HepG2 (cell line): ENCODE data around the gene ITGAX. TPM values are rescaled to one million over a fixed set of nuclear protein-coding genes. Genes with fewer than 3 reads are reported as not detected.
A peak's percentile ranks its signal among the peaks of the same experiment; 100 is the strongest.

Experiments
- ATAC-seq: fragments of 200-7000 bp; cut with Tn5 transposase; 3 replicates; pipeline ENCODE4 v1.9.1; 2020; ENCODE audit warnings: mild to moderate bottlenecking, moderate library complexity
- BruUV-seq: library from RNA; stranded (reverse); fragments of 400-500 nt; replicated peaks from 2 replicates; lab custom pipeline; 2021; lab: Mats Ljungman, UMichigan
- CTCF ChIA-PET: fragments of 300-600 bp; formaldehyde crosslinking; extraction: SDS; loops from one replicate; lab custom pipeline; 2021; ENCODE audit warnings: low total read pairs, inconsistent platforms, low intra/inter-chr PET ratio; lab: Yijun Ruan, JAX
- POLR2A ChIA-PET: fragments of 350-600 bp; sonication (Branson Sonifier 250); formaldehyde crosslinking; loops from one replicate; lab custom pipeline; 2020; ENCODE audit warnings: antibody characterized with exemption, inconsistent platforms; lab: Yijun Ruan, JAX
- DNase-seq: peaks from one replicate; pipeline ENCODE4 v3.0.0-alpha.2; 2015; ENCODE audit warnings: low spot score
- FAIRE-seq: peaks from 3 replicates; lab custom pipeline; 2011; peaks lifted over from hg19 to GRCh38; lab: Jason Lieb, UNC
- H2AFZ ChIP-seq: one replicate; pipeline ENCODE4 v1.6.1; 2011; ENCODE audit warnings: low read length, inconsistent platforms
- H3K27ac ChIP-seq: fragments of 300-600 bp; 3 replicates; pipeline ENCODE4 v1.8.0; 2011; ENCODE audit warnings: mixed run types, mild to moderate bottlenecking, mixed read lengths, low read length, inconsistent platforms; ENCODE audit not compliant: insufficient read depth; ENCODE audit errors: extremely low read length
- H3K27me3 ChIP-seq, 2 experiments: fragments of 200-600 bp in 1 of 2; 2 replicates in 1 of 2; 3 replicates in 1 of 2; pipeline versions ENCODE4 v1.6.0 to v1.8.0; 2011; ENCODE audit warnings: low read length in 2 of 2, mild to moderate bottlenecking in 2 of 2, moderate library complexity in 2 of 2, inconsistent platforms in 1 of 2; ENCODE audit not compliant: insufficient read depth in 2 of 2, control insufficient read depth in 1 of 2
- H3K36me3 ChIP-seq, 2 experiments: fragments of 200-600 bp in 1 of 2; replicated peaks in 1 of 2; 2 replicates in 1 of 2; 3 replicates in 1 of 2; pipeline versions ENCODE4 v1.5.1 to v1.8.0; 2011; ENCODE audit warnings: low read length in 2 of 2, inconsistent platforms in 1 of 2; ENCODE audit not compliant: insufficient read depth in 2 of 2, control insufficient read depth in 1 of 2
- H3K4me1 ChIP-seq: 2 replicates; pipeline ENCODE4 v1.5.1; 2012; ENCODE audit warnings: low read length, inconsistent platforms; ENCODE audit not compliant: insufficient read depth
- H3K4me2 ChIP-seq: 2 replicates; pipeline ENCODE4 v1.6.0; 2011; ENCODE audit warnings: low read depth, low read length, inconsistent platforms
- H3K4me3 ChIP-seq, 3 experiments: fragments of 200-600 bp in 1 of 3; sonication (generic), shearing (Covaris generic) in 1 of 3; replicated peaks in 1 of 3; 2 replicates each; pipeline ENCODE4 v1.5.1; 2011 to 2016; ENCODE audit warnings: low read length in 3 of 3, inconsistent platforms in 2 of 3, low read depth in 2 of 3, mild to moderate bottlenecking in 2 of 3, control low read depth in 1 of 3, mixed read lengths in 1 of 3; ENCODE audit not compliant: insufficient read depth in 1 of 3
- H3K79me2 ChIP-seq: one replicate; pipeline ENCODE4 v1.6.1; 2011; ENCODE audit warnings: low read length, inconsistent platforms; ENCODE audit not compliant: insufficient read depth
- H3K9ac ChIP-seq: 2 replicates; pipeline ENCODE4 v1.6.0; 2011; ENCODE audit warnings: mild to moderate bottlenecking, low read depth, low read length, inconsistent platforms; ENCODE audit not compliant: insufficient read depth
- H3K9me3 ChIP-seq: 2 replicates; pipeline ENCODE4 v1.5.1; 2012; ENCODE audit warnings: mild to moderate bottlenecking, low read length
- H4K20me1 ChIP-seq: 2 replicates; pipeline ENCODE4 v1.6.0; 2011; ENCODE audit warnings: inconsistent platforms, mild to moderate bottlenecking, low read length, moderate library complexity; ENCODE audit not compliant: insufficient read depth
- CHD2 ChIP-seq: IDR thresholded peaks from 2 replicates; pipeline ENCODE4 v1.6.1; 2011; ENCODE audit warnings: low read depth, low read length, improper control_type of control experiment
- ERF ChIP-seq: IDR thresholded peaks from 2 replicates; pipeline ENCODE4 v1.6.1; 2018; ENCODE audit warnings: missing biosample characterization, missing genetic modification reagents
- FOSL2 ChIP-seq: sonication (generic); formaldehyde crosslinking; IDR thresholded peaks from 2 replicates; pipeline ENCODE4 v1.4.0; 2020; ENCODE audit warnings: missing genetic modification reagents
- JUND ChIP-seq: sonication (generic); formaldehyde crosslinking; IDR thresholded peaks from 2 replicates; pipeline ENCODE4 v1.8.0; 2022; ENCODE audit warnings: mild to moderate bottlenecking, missing genetic modification reagents
- REPIN1 ChIP-seq: sonication (generic); formaldehyde crosslinking; IDR thresholded peaks from 2 replicates; pipeline ENCODE4 v1.8.0; 2022; ENCODE audit warnings: missing genetic modification reagents, low read depth, mild to moderate bottlenecking, borderline replicate concordance
- ZNF615 ChIP-seq: sonication (generic); formaldehyde crosslinking; IDR thresholded peaks from 2 replicates; pipeline ENCODE4 v1.5.0; 2020; ENCODE audit warnings: mild to moderate bottlenecking, missing genetic modification reagents, borderline replicate concordance
- WGBS: methylation state at CpG from one replicate; pipeline ENCODE4 v1.1.6; 2017; ENCODE audit warnings: low lambda C conversion rate; 5-methylcytosine and 5-hydroxymethylcytosine counted together
- in situ Hi-C: cut with HindIII; loops from 2 replicates; pipeline ENCODE4 v1.10.0; 2017; ENCODE audit warnings: low pct_unique_long_range_greater_than_20kb; ENCODE audit not compliant: extremely low pct_ligation_motif_present
- intact Hi-C: fragments of 100-400 bp; cut with micrococcal nuclease; formaldehyde crosslinking; loops from one replicate; pipeline ENCODE4 v1.10.0; 2022; ENCODE audit not compliant: unreplicated experiment
- polyA plus RNA-seq, 8 experiments: library from polyadenylated mRNA; depleted of rRNA in 3 of 8; stranded (reverse) in 7 of 8; unstranded in 1 of 8; fragments of >200 nt; fragmentation: Illumina TruSeq in 4 of 8; extraction: Trizol in 4 of 8; gene quantifications; 2 replicates each; pipeline versions ENCODE4 v1.2.1 to v1.2.3, GENCODE V29; 2011 to 2016; ENCODE audit warnings: low read depth in 4 of 8, missing spikeins in 1 of 8, mixed read lengths in 1 of 8; ENCODE audit not compliant: insufficient read depth in 1 of 8
- total RNA-seq, 5 experiments: library from RNA; depleted of rRNA; stranded (reverse); fragments of >200 nt; fragmentation: Illumina TruSeq; extraction: Trizol; gene quantifications; 2 replicates each; pipeline ENCODE4 v1.2.3, GENCODE V29; 2016; ENCODE audit warnings: low read depth in 1 of 5
- TF ChIP-seq, protein P1 (sequence below): sonication (generic); formaldehyde crosslinking; IDR thresholded peaks from 2 replicates; pipeline ENCODE4; 2020; ENCODE audit warnings: missing genetic modification reagents, mild to moderate bottlenecking, borderline replicate concordance
- TF ChIP-seq, protein P2 (sequence below): fragments of 450-650 bp; IDR thresholded peaks from 2 replicates; pipeline ENCODE4 v1.6.1; 2016
- TF ChIP-seq, protein P3 (sequence below): IDR thresholded peaks from 2 replicates; pipeline ENCODE4 v1.6.1; 2016; ENCODE audit warnings: missing compliant biosample characterization, missing genetic modification reagents, borderline replicate concordance
- TF ChIP-seq, protein P4 (sequence below): sonication (generic); formaldehyde crosslinking; IDR thresholded peaks from 2 replicates; pipeline ENCODE4 v1.8.0; 2022; ENCODE audit warnings: mild to moderate bottlenecking, missing genetic modification reagents, borderline replicate concordance
- TF ChIP-seq, protein P5 (sequence below), 2 experiments: IDR thresholded peaks; 2 replicates each; pipeline ENCODE4 v1.6.1; 2011 to 2012; ENCODE audit warnings: low read length in 2 of 2, borderline replicate concordance in 1 of 2, low read depth in 1 of 2, mild to moderate bottlenecking in 1 of 2, moderate library complexity in 1 of 2

The ITGAX gene
- total and polyA plus RNA-seq, 2 of the 13 experiments (the other 11 are each of a cell fraction or from before 2014, with no cell fraction given) = 0.32 TPM; not detected in 1

DNA sequence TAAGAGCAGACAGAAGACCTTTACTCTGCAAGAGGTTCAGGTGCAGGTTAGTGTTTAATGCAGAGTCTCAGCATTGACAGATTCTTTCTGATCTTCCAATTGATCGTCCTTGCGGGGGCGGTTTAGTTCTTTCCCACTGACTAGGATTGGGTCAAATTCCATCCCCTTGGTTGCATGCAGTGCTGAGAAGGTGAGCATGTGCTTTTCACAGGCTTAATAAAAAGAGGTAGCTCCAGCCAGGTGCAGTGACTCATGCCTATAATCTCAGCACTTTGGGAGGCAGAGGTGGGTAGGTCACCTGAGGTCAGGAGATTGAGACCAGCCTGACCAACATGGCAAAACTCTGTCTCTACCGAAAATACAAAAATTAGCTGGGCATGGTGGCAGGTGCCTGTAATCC is 30.7 kb downstream of the ITGAX start:
- no peak overlapping the region for H3K9ac ChIP-seq
- H3K4me3 ChIP-seq = no peak overlapping the region
- no peaks in the 10 kb centered on the region for H4K20me1 ChIP-seq
- WGBS = 2% methylated on average over 4 of the region's 4 CpGs
- peaks cover 1 to 6% of the 10 kb centered on the region in 2 experiments; a peak in 2 of 5 replicates for H3K27me3 ChIP-seq
- FAIRE-seq (no peak), ATAC-seq (no peak; the same call in 1 of the 3 replicates), DNase-seq (no peak)
- no peak overlapping the region for H2AFZ ChIP-seq
- POLR2A ChIA-PET = no interaction called here
- BruUV-seq = no TSS peak
- intact Hi-C loops (no loop called here), in situ Hi-C loops (no loop called here)
- H3K4me1 ChIP-seq = peaks cover 9% of the 10 kb centered on the region
- CTCF ChIA-PET = no interaction called here
- H3K27ac ChIP-seq = no peak overlapping the region
- TF ChIP-seq, protein P1, sequence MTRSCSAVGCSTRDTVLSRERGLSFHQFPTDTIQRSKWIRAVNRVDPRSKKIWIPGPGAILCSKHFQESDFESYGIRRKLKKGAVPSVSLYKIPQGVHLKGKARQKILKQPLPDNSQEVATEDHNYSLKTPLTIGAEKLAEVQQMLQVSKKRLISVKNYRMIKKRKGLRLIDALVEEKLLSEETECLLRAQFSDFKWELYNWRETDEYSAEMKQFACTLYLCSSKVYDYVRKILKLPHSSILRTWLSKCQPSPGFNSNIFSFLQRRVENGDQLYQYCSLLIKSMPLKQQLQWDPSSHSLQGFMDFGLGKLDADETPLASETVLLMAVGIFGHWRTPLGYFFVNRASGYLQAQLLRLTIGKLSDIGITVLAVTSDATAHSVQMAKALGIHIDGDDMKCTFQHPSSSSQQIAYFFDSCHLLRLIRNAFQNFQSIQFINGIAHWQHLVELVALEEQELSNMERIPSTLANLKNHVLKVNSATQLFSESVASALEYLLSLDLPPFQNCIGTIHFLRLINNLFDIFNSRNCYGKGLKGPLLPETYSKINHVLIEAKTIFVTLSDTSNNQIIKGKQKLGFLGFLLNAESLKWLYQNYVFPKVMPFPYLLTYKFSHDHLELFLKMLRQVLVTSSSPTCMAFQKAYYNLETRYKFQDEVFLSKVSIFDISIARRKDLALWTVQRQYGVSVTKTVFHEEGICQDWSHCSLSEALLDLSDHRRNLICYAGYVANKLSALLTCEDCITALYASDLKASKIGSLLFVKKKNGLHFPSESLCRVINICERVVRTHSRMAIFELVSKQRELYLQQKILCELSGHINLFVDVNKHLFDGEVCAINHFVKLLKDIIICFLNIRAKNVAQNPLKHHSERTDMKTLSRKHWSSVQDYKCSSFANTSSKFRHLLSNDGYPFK (CRISPR knock-in tag) = no peak
- TF ChIP-seq REPIN1 (CRISPR knock-in tag) (no peak), FOSL2 (CRISPR knock-in tag) (peak; percentile 30; the same call in 1 of the 2 replicates), JUND (CRISPR knock-in tag) (no peak), ERF (CRISPR knock-in tag) (no peak), CHD2 (no peak), ZNF615 (CRISPR knock-in tag) (no peak)
- TF ChIP-seq, protein P2, sequence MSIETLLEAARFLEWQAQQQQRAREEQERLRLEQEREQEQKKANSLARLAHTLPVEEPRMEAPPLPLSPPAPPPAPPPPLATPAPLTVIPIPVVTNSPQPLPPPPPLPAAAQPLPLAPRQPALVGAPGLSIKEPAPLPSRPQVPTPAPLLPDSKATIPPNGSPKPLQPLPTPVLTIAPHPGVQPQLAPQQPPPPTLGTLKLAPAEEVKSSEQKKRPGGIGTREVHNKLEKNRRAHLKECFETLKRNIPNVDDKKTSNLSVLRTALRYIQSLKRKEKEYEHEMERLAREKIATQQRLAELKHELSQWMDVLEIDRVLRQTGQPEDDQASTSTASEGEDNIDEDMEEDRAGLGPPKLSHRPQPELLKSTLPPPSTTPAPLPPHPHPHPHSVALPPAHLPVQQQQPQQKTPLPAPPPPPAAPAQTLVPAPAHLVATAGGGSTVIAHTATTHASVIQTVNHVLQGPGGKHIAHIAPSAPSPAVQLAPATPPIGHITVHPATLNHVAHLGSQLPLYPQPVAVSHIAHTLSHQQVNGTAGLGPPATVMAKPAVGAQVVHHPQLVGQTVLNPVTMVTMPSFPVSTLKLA = 0 out of 2 replicates have a peak, but pooled peaks have one; percentile 5
- TF ChIP-seq, protein P3, sequence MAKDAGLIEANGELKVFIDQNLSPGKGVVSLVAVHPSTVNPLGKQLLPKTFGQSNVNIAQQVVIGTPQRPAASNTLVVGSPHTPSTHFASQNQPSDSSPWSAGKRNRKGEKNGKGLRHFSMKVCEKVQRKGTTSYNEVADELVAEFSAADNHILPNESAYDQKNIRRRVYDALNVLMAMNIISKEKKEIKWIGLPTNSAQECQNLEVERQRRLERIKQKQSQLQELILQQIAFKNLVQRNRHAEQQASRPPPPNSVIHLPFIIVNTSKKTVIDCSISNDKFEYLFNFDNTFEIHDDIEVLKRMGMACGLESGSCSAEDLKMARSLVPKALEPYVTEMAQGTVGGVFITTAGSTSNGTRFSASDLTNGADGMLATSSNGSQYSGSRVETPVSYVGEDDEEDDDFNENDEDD (CRISPR knock-in tag) = no peak
- TF ChIP-seq, protein P4, sequence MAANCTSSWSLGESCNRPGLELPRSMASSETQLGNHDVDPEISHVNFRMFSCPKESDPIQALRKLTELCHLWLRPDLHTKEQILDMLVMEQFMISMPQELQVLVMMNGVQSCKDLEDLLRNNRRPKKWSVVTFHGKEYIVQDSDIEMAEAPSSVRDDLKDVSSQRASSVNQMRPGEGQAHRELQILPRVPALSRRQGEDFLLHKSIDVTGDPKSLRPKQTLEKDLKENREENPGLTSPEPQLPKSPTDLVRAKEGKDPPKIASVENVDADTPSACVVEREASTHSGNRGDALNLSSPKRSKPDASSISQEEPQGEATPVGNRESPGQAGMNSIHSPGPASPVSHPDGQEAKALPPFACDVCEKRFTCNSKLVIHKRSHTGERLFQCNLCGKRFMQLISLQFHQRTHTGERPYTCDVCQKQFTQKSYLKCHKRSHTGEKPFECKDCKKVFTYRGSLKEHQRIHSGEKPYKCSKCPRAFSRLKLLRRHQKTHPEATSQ (CRISPR knock-in tag) = no peak
- TF ChIP-seq, protein P5, sequence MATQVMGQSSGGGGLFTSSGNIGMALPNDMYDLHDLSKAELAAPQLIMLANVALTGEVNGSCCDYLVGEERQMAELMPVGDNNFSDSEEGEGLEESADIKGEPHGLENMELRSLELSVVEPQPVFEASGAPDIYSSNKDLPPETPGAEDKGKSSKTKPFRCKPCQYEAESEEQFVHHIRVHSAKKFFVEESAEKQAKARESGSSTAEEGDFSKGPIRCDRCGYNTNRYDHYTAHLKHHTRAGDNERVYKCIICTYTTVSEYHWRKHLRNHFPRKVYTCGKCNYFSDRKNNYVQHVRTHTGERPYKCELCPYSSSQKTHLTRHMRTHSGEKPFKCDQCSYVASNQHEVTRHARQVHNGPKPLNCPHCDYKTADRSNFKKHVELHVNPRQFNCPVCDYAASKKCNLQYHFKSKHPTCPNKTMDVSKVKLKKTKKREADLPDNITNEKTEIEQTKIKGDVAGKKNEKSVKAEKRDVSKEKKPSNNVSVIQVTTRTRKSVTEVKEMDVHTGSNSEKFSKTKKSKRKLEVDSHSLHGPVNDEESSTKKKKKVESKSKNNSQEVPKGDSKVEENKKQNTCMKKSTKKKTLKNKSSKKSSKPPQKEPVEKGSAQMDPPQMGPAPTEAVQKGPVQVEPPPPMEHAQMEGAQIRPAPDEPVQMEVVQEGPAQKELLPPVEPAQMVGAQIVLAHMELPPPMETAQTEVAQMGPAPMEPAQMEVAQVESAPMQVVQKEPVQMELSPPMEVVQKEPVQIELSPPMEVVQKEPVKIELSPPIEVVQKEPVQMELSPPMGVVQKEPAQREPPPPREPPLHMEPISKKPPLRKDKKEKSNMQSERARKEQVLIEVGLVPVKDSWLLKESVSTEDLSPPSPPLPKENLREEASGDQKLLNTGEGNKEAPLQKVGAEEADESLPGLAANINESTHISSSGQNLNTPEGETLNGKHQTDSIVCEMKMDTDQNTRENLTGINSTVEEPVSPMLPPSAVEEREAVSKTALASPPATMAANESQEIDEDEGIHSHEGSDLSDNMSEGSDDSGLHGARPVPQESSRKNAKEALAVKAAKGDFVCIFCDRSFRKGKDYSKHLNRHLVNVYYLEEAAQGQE (IDR thresholded peaks at IDR 0.05; ENCODE audit: borderline replicate concordance in 1 of 2, low read depth in 1 of 2, low read length in 2 of 2) = no peak
- no peaks in the 10 kb centered on the region for H3K79me2 ChIP-seq
- H3K36me3 ChIP-seq = no peaks in the 10 kb centered on the region
- no peak overlapping the region for H3K4me2 ChIP-seq
- H3K9me3 ChIP-seq = no peaks in the 10 kb centered on the region
